Liver (tissue), 9 donors: Measurements from ENCODE around the gene KPNA6. TPM values are rescaled to one million over a fixed set of nuclear protein-coding genes. Genes with fewer than 3 reads are reported as not detected.
A peak's percentile ranks its signal among the peaks of the same experiment; 100 is the strongest.
"Not testable (repeated sequence)": the region's sequence is repeated elsewhere in the genome, so short reads cannot be mapped to it uniquely, and the experiment has no call there.

ENCODE experiments used
- DNase-seq: peaks from one replicate; pipeline ENCODE4 v3.0.0-alpha.2; 2017; ENCODE audit warnings: low spot score
- H3K27ac ChIP-seq, 2 donors: one replicate each; pipeline ENCODE4 v1.7.0; 2013; ENCODE audit warnings: inconsistent platforms in 2 of 2, low read length in 2 of 2, control low read depth in 1 of 2, low read depth in 1 of 2, mild to moderate bottlenecking in 1 of 2
- H3K27me3 ChIP-seq, 4 donors: one replicate each; pipeline versions ENCODE4 v1.6.1 to v1.7.0; 2013; ENCODE audit warnings: low read length in 3 of 4, inconsistent platforms in 1 of 4, mild to moderate bottlenecking in 1 of 4, moderate library complexity in 1 of 4; ENCODE audit not compliant: control insufficient read depth in 4 of 4, insufficient read depth in 4 of 4
- H3K36me3 ChIP-seq, 4 donors: one replicate each; pipeline versions ENCODE4 v1.6.1 to v1.7.0; 2013; ENCODE audit warnings: low read length in 3 of 4, mild to moderate bottlenecking in 3 of 4, low read depth in 1 of 4, moderate library complexity in 1 of 4; ENCODE audit not compliant: control insufficient read depth in 4 of 4, insufficient read depth in 3 of 4
- H3K4me1 ChIP-seq, 4 donors: one replicate each; pipeline versions ENCODE4 v1.6.1 to v1.7.0; 2013; ENCODE audit warnings: low read length in 3 of 4, mild to moderate bottlenecking in 3 of 4, moderate library complexity in 1 of 4; ENCODE audit not compliant: control insufficient read depth in 4 of 4, insufficient read depth in 4 of 4
- H3K4me3 ChIP-seq, 3 donors: one replicate each; pipeline versions ENCODE4 v1.6.1 to v1.7.0; 2013; ENCODE audit warnings: low read length in 3 of 3, control low read depth in 1 of 3, low read depth in 1 of 3, mild to moderate bottlenecking in 1 of 3
- H3K9ac ChIP-seq, 2 donors: one replicate each; pipeline ENCODE4 v1.7.0; 2013; ENCODE audit warnings: low read length in 2 of 2, mild to moderate bottlenecking in 2 of 2, moderate library complexity in 2 of 2, control low read depth in 1 of 2, low read depth in 1 of 2
- H3K9me3 ChIP-seq, 4 donors: one replicate each; pipeline versions ENCODE4 v1.6.1 to v1.7.0; 2013; ENCODE audit warnings: low read length in 3 of 4; ENCODE audit not compliant: control insufficient read depth in 4 of 4
- EGR1 ChIP-seq, 2 donors: IDR thresholded peaks; 2 replicates each; pipeline ENCODE4 v1.6.1; 2016 to 2018; ENCODE audit warnings: antibody characterized with exemption in 2 of 2, low read depth in 2 of 2
- FOXA1 ChIP-seq: IDR thresholded peaks from 2 replicates; pipeline ENCODE4 v1.6.1; 2016; ENCODE audit warnings: antibody characterized with exemption
- HNF4A ChIP-seq, 2 donors: conservative IDR thresholded peaks; 2 replicates each; pipeline ENCODE4 v1.6.1; 2016; ENCODE audit warnings: antibody characterized with exemption in 2 of 2, mild to moderate bottlenecking in 2 of 2
- HNF4G ChIP-seq: IDR thresholded peaks from 2 replicates; pipeline ENCODE4 v1.6.1; 2016; ENCODE audit warnings: antibody characterized with exemption
- JUND ChIP-seq, 2 donors: IDR thresholded peaks; 2 replicates each; pipeline ENCODE4 v1.6.1; 2016; ENCODE audit warnings: antibody characterized with exemption in 2 of 2
- NR2F2 ChIP-seq: IDR thresholded peaks from 2 replicates; pipeline ENCODE4 v1.6.1; 2016; ENCODE audit warnings: antibody characterized with exemption
- RAD21 ChIP-seq, 2 donors: IDR thresholded peaks; 2 replicates each; pipeline ENCODE4 v1.6.1; 2016; ENCODE audit warnings: antibody characterized with exemption in 2 of 2, mild to moderate bottlenecking in 2 of 2
- SP1 ChIP-seq: IDR thresholded peaks from 2 replicates; pipeline ENCODE4 v1.6.1; 2018; ENCODE audit warnings: antibody characterized with exemption, mild to moderate bottlenecking
- TAF1 ChIP-seq: conservative IDR thresholded peaks from 2 replicates; pipeline ENCODE4 v1.6.1; 2016; ENCODE audit warnings: antibody characterized with exemption, mild to moderate bottlenecking
- WGBS: extraction: QIAGEN DNeasy Blood & Tissue Kit; methylation state at CpG from one replicate; pipeline ENCODE4 v1.1.7; 2013; 5-methylcytosine and 5-hydroxymethylcytosine counted together
- polyA plus RNA-seq, 2 donors: library from polyadenylated mRNA; stranded (reverse) in 1 of 2; unstranded in 1 of 2; fragments of 200-250 nt in 1 of 2; fragments of >200 nt in 1 of 2; fragmentation: Nextera tagmentation in 1 of 2; extraction: Ambion mirVana in 1 of 2; gene quantifications; one replicate each; pipeline versions ENCODE4 v1.2.1 to v1.2.3, GENCODE V29; 2013 to 2015
- total RNA-seq, 2 donors: library from RNA; depleted of rRNA; stranded (reverse); fragments of >200 nt; gene quantifications; one replicate each; pipeline ENCODE4 v1.2.3, GENCODE V29; 2014
- TF ChIP-seq, protein P1 (sequence below): IDR thresholded peaks from 2 replicates; pipeline ENCODE4 v1.6.1; 2016; ENCODE audit warnings: antibody characterized with exemption, mild to moderate bottlenecking
- TF ChIP-seq, protein P2 (sequence below): IDR thresholded peaks from 2 replicates; pipeline ENCODE4 v1.6.1; 2016; ENCODE audit warnings: antibody characterized with exemption
- TF ChIP-seq, protein P3 (sequence below): fragments of 150-350 bp; IDR thresholded peaks from 2 replicates; pipeline ENCODE4 v1.5.1; 2017; ENCODE audit warnings: improper control_type of control experiment, low read depth, low read length; ENCODE audit not compliant: missing input control
- donor health status: healthy.
- donor health status: healthy.
- donor health status: healthy.
- donor health status: healthy.
- donor health status: healthy.

The KPNA6 gene
- total and polyA plus RNA-seq, 4 donors = 9.3 to 23.2 (median 16.7) TPM

DNA sequence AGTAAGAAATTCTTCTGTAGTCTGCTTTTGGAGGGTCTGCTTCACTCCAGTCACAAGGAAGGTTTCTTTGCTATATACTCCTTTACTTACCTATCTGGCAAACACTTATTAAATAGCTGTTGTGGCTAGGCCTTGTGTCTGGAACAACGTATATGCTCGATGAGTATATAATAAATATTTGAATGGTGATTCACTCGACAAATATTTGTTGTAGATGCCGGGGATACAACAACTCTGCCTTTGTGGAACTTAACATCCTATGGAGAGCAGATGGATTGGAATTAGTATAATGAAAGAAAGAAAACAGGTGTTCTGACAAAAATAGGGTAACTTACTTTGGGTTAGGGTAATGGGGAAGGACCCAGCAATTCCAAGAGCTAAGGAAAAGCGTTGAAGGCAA lies 31.1 kb downstream of the KPNA6 start:
- Histone ChIP-seq H3K27ac (no peak overlapping the region), H3K9me3 (no peaks in the 10 kb centered on the region), H3K4me3 (no peak overlapping the region), H3K4me1 (peaks cover 2 to 5% (median 4%) of the 10 kb centered on the region in 4 donors), H3K27me3 (no peaks in the 10 kb centered on the region), H3K36me3 (peaks cover 0 to 2% (median 0%) of the 10 kb centered on the region in 4 donors), H3K9ac (no peak overlapping the region)
- TF ChIP-seq, protein P1, sequence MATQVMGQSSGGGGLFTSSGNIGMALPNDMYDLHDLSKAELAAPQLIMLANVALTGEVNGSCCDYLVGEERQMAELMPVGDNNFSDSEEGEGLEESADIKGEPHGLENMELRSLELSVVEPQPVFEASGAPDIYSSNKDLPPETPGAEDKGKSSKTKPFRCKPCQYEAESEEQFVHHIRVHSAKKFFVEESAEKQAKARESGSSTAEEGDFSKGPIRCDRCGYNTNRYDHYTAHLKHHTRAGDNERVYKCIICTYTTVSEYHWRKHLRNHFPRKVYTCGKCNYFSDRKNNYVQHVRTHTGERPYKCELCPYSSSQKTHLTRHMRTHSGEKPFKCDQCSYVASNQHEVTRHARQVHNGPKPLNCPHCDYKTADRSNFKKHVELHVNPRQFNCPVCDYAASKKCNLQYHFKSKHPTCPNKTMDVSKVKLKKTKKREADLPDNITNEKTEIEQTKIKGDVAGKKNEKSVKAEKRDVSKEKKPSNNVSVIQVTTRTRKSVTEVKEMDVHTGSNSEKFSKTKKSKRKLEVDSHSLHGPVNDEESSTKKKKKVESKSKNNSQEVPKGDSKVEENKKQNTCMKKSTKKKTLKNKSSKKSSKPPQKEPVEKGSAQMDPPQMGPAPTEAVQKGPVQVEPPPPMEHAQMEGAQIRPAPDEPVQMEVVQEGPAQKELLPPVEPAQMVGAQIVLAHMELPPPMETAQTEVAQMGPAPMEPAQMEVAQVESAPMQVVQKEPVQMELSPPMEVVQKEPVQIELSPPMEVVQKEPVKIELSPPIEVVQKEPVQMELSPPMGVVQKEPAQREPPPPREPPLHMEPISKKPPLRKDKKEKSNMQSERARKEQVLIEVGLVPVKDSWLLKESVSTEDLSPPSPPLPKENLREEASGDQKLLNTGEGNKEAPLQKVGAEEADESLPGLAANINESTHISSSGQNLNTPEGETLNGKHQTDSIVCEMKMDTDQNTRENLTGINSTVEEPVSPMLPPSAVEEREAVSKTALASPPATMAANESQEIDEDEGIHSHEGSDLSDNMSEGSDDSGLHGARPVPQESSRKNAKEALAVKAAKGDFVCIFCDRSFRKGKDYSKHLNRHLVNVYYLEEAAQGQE = no peak
- TF ChIP-seq FOXA1 = no peak
- 69% methylated on average over 5 of the region's 5 CpGs for WGBS
- no peak for DNase-seq

DNA sequence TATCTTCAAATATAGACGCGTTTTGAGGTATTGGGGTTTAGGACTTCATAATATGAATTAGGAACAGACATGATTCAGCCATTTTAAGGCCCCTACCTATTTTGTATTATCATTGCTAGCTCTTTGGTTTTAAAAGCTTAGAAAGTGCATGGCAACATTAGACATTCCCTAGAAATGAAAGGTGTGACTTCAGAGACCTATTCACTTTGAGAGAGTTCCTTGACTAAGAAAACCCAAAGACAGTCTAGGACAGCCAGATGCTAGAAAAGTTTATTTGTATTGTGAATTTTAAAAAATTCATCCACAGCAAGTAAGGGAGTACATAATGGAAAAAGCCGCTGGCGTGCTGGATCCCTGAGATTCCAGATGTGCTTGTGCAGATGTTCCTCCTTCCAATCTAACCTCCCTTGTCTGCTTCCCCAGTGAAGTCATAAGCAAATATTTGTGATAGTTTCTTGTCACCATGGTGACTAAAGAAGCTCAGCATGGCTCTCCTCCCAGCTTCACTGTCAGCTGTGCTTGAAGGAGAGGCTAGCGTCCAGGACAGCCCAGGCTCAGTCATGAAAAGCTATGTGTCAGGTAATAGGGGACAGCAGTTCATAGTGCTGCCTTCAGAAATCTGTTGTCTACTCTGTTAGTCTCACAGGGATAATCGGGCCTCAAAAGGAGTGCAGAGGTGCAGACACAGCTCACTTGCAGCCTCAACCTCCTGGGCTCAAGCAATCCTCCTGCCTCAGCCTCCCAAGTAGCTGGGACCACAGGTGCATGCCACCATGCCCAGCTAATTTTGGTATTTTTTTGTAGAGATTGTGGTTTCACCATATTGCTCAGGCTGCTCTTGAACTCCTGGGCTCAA lies 34.8 kb downstream of the KPNA6 start:
- H3K27me3 ChIP-seq = no peaks in the 10 kb centered on the region
- WGBS = 64% methylated on average over 6 of the region's 6 CpGs
- no peak overlapping the region for H3K4me3 ChIP-seq
- TF ChIP-seq HNF4G (no peak), HNF4A (conservative IDR thresholded peaks at IDR 0.05) (no peak), SP1 (peak; percentile 14), RAD21 (IDR thresholded peaks at IDR 0.05) (peak in 1 of 2 donors; percentile 19)
- TF ChIP-seq, protein P2, sequence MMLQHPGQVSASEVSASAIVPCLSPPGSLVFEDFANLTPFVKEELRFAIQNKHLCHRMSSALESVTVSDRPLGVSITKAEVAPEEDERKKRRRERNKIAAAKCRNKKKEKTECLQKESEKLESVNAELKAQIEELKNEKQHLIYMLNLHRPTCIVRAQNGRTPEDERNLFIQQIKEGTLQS = no peak
- no peak for DNase-seq
- no peak overlapping the region for H3K9ac ChIP-seq
- peak overlapping the region in 1 of 2 donors; percentile 27 for H3K27ac ChIP-seq
- H3K9me3 ChIP-seq = peaks cover 0 to 1% (median 0%) of the 10 kb centered on the region in 4 donors
- H3K36me3 ChIP-seq = no peaks in the 10 kb centered on the region
- peaks cover 2 to 5% (median 4%) of the 10 kb centered on the region in 4 donors for H3K4me1 ChIP-seq

DNA sequence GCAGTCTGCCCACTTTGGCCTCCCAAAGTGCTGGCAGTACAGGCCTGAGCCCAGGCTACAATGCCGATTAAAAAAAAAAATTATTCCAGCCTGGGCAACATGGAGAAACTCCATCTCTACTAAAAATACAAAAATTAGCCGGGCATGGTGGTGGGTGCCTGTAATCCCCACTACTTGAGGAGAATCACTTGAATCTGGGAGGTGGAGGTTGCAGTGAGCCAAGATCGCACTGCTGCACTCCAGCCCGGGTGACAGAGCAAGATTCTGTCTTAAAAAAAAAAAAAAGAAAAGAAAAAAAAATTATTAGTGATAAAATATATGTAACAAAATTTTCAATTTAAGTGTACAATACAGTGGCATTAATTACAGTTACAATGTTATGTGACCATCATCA lies 35.4 kb downstream of the KPNA6 start:
- H3K4me1 ChIP-seq, DNase-seq, H3K9ac ChIP-seq, H3K27me3 ChIP-seq, H3K27ac ChIP-seq, H3K9me3 ChIP-seq, H3K36me3 ChIP-seq, H3K4me3 ChIP-seq: not testable (repeated sequence)
- 95% methylated on average over 4 of the region's 4 CpGs for WGBS

DNA sequence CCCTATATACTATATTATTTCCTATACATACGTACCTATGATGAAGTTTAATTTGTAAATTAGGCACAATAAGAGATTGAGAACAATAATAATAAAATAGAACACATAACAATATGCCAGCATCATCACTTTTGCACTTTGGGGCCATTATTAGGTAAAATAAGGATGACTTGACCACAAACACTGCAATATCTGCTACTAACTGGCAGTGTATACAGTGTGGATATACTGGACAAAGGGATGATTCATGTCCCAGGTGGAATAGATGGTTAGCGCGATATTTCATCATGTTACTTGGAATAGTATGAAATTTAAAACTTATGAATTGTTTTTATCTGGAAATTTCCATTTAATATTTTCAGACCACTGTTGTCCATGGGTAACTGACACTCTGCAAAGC lies 36.2 kb downstream of the KPNA6 start:
- Histone ChIP-seq H3K27ac (no peak overlapping the region), H3K36me3 (no peaks in the 10 kb centered on the region), H3K27me3 (no peaks in the 10 kb centered on the region), H3K9me3 (peaks cover 0 to 3% (median 0%) of the 10 kb centered on the region in 4 donors), H3K4me1 (peaks cover 2 to 5% (median 4%) of the 10 kb centered on the region in 4 donors), H3K9ac (no peak overlapping the region), H3K4me3 (no peak overlapping the region)
- over 99% methylated on average over 3 of the region's 3 CpGs for WGBS
- DNase-seq = no peak
- TF ChIP-seq TAF1 (no peak), HNF4G (no peak), RAD21 (IDR thresholded peaks at IDR 0.05) (no peak), NR2F2 (no peak), EGR1 (IDR thresholded peaks at IDR 0.05; ENCODE audit: low read depth in 2 of 2) (no peak), JUND (IDR thresholded peaks at IDR 0.05) (no peak), FOXA1 (no peak)
- TF ChIP-seq, protein P1 = no peak
- TF ChIP-seq, protein P3, sequence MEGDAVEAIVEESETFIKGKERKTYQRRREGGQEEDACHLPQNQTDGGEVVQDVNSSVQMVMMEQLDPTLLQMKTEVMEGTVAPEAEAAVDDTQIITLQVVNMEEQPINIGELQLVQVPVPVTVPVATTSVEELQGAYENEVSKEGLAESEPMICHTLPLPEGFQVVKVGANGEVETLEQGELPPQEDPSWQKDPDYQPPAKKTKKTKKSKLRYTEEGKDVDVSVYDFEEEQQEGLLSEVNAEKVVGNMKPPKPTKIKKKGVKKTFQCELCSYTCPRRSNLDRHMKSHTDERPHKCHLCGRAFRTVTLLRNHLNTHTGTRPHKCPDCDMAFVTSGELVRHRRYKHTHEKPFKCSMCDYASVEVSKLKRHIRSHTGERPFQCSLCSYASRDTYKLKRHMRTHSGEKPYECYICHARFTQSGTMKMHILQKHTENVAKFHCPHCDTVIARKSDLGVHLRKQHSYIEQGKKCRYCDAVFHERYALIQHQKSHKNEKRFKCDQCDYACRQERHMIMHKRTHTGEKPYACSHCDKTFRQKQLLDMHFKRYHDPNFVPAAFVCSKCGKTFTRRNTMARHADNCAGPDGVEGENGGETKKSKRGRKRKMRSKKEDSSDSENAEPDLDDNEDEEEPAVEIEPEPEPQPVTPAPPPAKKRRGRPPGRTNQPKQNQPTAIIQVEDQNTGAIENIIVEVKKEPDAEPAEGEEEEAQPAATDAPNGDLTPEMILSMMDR = no peak
